SH-SY5Y (cell line): Measurements from ENCODE around the gene ZNF324.

Experiments
- GATA2 ChIP-seq: IDR thresholded peaks from 2 replicates; pipeline ENCODE4 v1.6.1; 2011; ENCODE audit warnings: mild to moderate bottlenecking, low read depth, low read length
- GATA3 ChIP-seq: IDR thresholded peaks from 2 replicates; pipeline ENCODE4 v1.6.1; 2011; ENCODE audit warnings: low read depth, mild to moderate bottlenecking, low read length, moderate library complexity

DNA sequence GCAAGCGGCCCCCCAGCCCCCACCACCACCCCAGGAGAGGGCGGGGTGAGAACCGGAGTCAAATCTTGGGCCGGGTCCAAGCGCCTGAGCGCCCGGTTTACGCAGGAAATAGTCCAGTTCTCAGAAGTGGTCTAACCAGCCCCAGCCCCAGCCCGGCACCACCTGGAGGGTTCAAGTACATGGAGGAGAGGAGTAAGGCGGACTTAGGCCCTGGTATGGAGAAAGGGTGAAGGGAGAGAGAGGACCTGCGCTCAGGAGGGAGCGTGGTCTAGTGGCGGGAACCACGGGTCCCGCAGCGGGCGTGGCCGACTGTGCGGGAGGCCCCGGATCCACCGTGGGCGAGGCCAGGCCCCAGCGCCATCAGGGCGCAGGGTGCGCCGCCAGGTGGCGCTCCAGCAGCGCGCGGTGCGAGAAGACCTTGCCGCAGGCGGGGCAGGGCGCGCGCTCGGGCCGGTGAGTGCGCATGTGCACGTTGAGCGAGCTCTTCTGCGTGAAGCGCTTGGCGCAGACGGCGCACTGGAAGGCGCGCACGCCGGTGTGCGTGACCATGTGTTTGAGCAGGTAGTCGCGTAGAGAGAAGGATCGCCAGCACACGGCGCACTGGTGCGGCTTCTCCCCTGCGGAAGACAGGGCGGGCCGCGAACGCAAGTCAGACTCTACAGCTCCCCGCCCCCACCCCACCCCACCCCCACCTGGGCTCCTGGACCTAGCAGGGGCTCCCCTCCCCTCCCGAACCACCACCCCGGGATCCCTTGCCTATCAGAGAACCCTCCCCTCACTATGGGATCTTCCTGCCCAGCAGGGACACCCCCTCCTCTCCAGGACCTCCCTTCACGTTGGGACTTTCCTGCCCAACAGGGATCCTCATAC, 47.0 kb downstream of the ZNF324 start:
- TF ChIP-seq GATA2 (no peak), GATA3 (no peak)
